ENCODE measurements around the gene ARHGEF26. TPM values are rescaled to one million over a fixed set of nuclear protein-coding genes. Genes with fewer than 3 reads are reported as not detected.

ARHGEF26 gene
- total RNA-seq, 1 donor from 2014 or later = 19.0 TPM

GRCh38 chr3:154195620-154196356 is 74.6 kb downstream of the ARHGEF26 start:
- no peak for DNase-seq (ENCODE audit: low spot score)

GRCh38 chr3:154197751-154198150 is 76.6 kb downstream of the ARHGEF26 start:
- DNase-seq (ENCODE audit: low spot score) = no peak

GRCh38 chr3:154209499-154209898 is 88.3 kb downstream of the ARHGEF26 start:
- DNase-seq (ENCODE audit: low spot score) = no peak

- no peak for DNase-seq (ENCODE audit: low spot score)
Measured at GRCh38 chr3:154210986-154211385, 89.8 kb downstream of the ARHGEF26 start.

- DNase-seq (ENCODE audit: low spot score) = no peak
Measured at GRCh38 chr3:154214306-154214705, 93.1 kb downstream of the ARHGEF26 start.

GRCh38 chr3:154217671-154218070 is 96.5 kb downstream of the ARHGEF26 start:
- no peak for DNase-seq (ENCODE audit: low spot score)

- DNase-seq (ENCODE audit: low spot score) = no peak
Measured at GRCh38 chr3:154218728-154219127, 97.5 kb downstream of the ARHGEF26 start.

- no peak for DNase-seq (ENCODE audit: low spot score)
Measured at GRCh38 chr3:154220462-154220861, 99.3 kb downstream of the ARHGEF26 start.

- DNase-seq (ENCODE audit: low spot score) = no peak
Measured at GRCh38 chr3:154223519-154223918, 102.3 kb downstream of the ARHGEF26 start.

- DNase-seq (ENCODE audit: low spot score) = no peak
Measured at GRCh38 chr3:154224366-154224765, 103.2 kb downstream of the ARHGEF26 start.

GRCh38 chr3:154224866-154225265 is 103.7 kb downstream of the ARHGEF26 start:
- no peak for DNase-seq (ENCODE audit: low spot score)

- DNase-seq (ENCODE audit: low spot score) = no peak
Measured at GRCh38 chr3:154225536-154225935, 104.3 kb downstream of the ARHGEF26 start.

- no peak for DNase-seq (ENCODE audit: low spot score)
Measured at GRCh38 chr3:154227531-154227930, 106.3 kb downstream of the ARHGEF26 start.

- no peak for DNase-seq (ENCODE audit: low spot score)
Measured at GRCh38 chr3:154228561-154229216, 107.5 kb downstream of the ARHGEF26 start.

GRCh38 chr3:154229217-154229590 is 108.0 kb downstream of the ARHGEF26 start:
- DNase-seq (ENCODE audit: low spot score) = no peak

GRCh38 chr3:154235330-154235729 is 114.1 kb downstream of the ARHGEF26 start:
- no peak for DNase-seq (ENCODE audit: low spot score)

GRCh38 chr3:154236331-154236730 is 115.1 kb downstream of the ARHGEF26 start:
- DNase-seq (ENCODE audit: low spot score) = no peak

GRCh38 chr3:154240235-154240634 is 119.0 kb downstream of the ARHGEF26 start:
- no peak for DNase-seq (ENCODE audit: low spot score)

GRCh38 chr3:154241496-154241895 is 120.3 kb downstream of the ARHGEF26 start:
- DNase-seq (ENCODE audit: low spot score) = no peak

- DNase-seq (ENCODE audit: low spot score) = no peak
Measured at GRCh38 chr3:154242766-154243165, 121.6 kb downstream of the ARHGEF26 start.

GRCh38 chr3:154243353-154243752 is 122.2 kb downstream of the ARHGEF26 start:
- no peak for DNase-seq (ENCODE audit: low spot score)

- DNase-seq (ENCODE audit: low spot score) = no peak
Measured at GRCh38 chr3:154244644-154245043, 123.5 kb downstream of the ARHGEF26 start.

GRCh38 chr3:154247806-154248415 is 126.7 kb downstream of the ARHGEF26 start:
- DNase-seq (ENCODE audit: low spot score) = no peak

Measured in ureter (tissue), 1 donor.